Activated naive CD8-positive, alpha-beta T cell treated with anti-CD3 and anti-CD28 coated beads, Interleukin-2, amount 10 ng/mL, durations not matched to agents 7 days and 5 days (primary cell): ENCODE measurements around the gene OSBP2. TPM values are rescaled to one million over a fixed set of nuclear protein-coding genes. Genes with fewer than 3 reads are reported as not detected.

Source experiments
- ATAC-seq: fragments of 150-1000 bp; cut with Tn5 transposase; one replicate; pipeline ENCODE4 v1.10.0; 2021; ENCODE audit warnings: low read depth, moderate library complexity
- POLR2A ChIA-PET: fragments of 350-600 bp; sonication (Branson Sonifier 250); formaldehyde crosslinking; loops from one replicate; lab custom pipeline; 2021; ENCODE audit warnings: antibody characterized with exemption; lab: Charles Lee
- DNase-seq: peaks from one replicate; pipeline ENCODE4 v3.0.0; 2021
- H3K27ac Mint-ChIP-seq: one replicate; pipeline ENCODE4 v1.8.0; 2022; ENCODE audit warnings: mild to moderate bottlenecking, mixed read lengths
- H3K27me3 Mint-ChIP-seq: one replicate; pipeline ENCODE4 v1.8.0; 2022; ENCODE audit warnings: mild to moderate bottlenecking, moderate library complexity, mixed read lengths
- H3K36me3 Mint-ChIP-seq: one replicate; pipeline ENCODE4 v1.8.0; 2021; ENCODE audit warnings: mild to moderate bottlenecking, mixed read lengths
- H3K4me1 Mint-ChIP-seq: one replicate; pipeline ENCODE4 v1.8.0; 2021; ENCODE audit warnings: mixed read lengths
- H3K4me3 Mint-ChIP-seq: one replicate; pipeline ENCODE4 v1.8.0; 2022; ENCODE audit warnings: mild to moderate bottlenecking, moderate library complexity, mixed read lengths
- H3K9me3 Mint-ChIP-seq: one replicate; pipeline ENCODE4 v1.8.0; 2021; ENCODE audit warnings: mixed read lengths
- total RNA-seq, 2 experiments: library from RNA; stranded (reverse); gene quantifications; one replicate each; pipeline ENCODE4 v1.2.3, GENCODE V29; 2021

OSBP2 gene
- total RNA-seq, 2 experiments from 2014 or later: 0.45 to 0.61 TPM

- POLR2A ChIA-PET: no interaction called here
- DNase-seq (no peak), ATAC-seq (no peak)
- Mint-ChIP-seq H3K4me3 (no peak overlapping the region), H3K27ac (no peak overlapping the region), H3K4me1 (no peaks in the 10 kb centered on the region), H3K36me3 (no peaks in the 10 kb centered on the region), H3K9me3 (no peaks in the 10 kb centered on the region), H3K27me3 (no peaks in the 10 kb centered on the region)
These were observed 100.4 kb downstream of the OSBP2 start for GRCh38 chr22:30795118-30795517.

GRCh38 chr22:30801695-30802094, 107.0 kb downstream of the OSBP2 start:
- H3K4me3 Mint-ChIP-seq: no peak overlapping the region
- ATAC-seq (no peak), DNase-seq (no peak)
- H3K27me3 Mint-ChIP-seq: peaks cover 33% of the 10 kb centered on the region
- no peaks in the 10 kb centered on the region for H3K9me3 Mint-ChIP-seq
- peaks cover 7% of the 10 kb centered on the region for H3K4me1 Mint-ChIP-seq
- POLR2A ChIA-PET: no interaction called here
- no peak overlapping the region for H3K27ac Mint-ChIP-seq
- H3K36me3 Mint-ChIP-seq: no peaks in the 10 kb centered on the region

DNA sequence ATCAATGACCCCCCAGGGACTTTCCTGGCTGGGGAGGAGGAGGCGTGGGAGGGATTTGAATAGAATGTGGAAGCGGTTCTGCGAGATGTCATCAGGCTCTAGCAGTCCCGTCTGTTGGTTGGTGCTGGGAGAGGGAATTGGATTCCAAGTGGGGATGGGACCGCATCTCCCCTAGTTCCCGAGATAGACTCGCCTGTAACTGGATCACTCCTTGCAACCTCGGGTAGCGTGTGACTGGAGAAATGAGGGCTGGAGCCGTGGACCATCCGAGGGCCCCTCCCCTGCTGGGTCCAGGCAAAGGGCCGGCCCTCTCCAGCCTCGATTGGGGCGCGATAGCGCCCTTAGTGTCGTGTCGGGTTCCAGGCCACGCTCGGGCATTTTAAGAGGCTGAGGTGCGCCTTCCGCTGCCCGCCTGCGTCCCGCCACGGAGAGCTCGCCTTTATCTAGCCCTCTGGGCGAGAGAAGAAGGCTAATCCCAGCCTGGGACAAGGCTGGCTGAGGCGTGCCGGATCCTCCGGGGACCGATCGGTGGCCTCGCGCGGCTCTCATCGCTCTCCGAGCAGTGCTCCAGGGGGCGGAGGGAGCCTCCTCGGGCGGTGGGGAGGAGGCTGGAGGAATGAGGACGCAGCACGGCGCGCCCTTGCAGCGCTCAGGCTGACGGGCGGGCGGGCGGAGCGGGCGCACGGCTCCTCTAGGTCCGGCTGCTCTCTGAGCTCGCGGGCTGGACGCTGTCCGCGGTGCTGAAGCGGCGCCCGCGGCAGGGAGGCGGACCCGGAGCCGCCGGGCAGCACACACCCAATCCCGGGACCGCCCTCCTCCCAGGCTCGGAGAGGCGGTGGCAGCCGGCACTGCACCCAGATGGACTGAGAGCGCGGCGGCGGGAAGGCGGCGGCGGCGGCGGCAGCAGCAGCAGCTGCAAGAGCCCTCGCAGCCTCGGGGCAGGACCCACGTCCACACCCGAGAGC, 107.8 kb downstream of the OSBP2 start:
- H3K4me1 Mint-ChIP-seq: peaks cover 9% of the 10 kb centered on the region
- no peak overlapping the region for H3K4me3 Mint-ChIP-seq
- peaks cover 33% of the 10 kb centered on the region for H3K27me3 Mint-ChIP-seq
- DNase-seq (peak; percentile 89), ATAC-seq (peak; percentile 95)
- H3K27ac Mint-ChIP-seq: no peak overlapping the region
- H3K9me3 Mint-ChIP-seq: no peaks in the 10 kb centered on the region
- POLR2A ChIA-PET: no interaction called here
- no peaks in the 10 kb centered on the region for H3K36me3 Mint-ChIP-seq

DNA sequence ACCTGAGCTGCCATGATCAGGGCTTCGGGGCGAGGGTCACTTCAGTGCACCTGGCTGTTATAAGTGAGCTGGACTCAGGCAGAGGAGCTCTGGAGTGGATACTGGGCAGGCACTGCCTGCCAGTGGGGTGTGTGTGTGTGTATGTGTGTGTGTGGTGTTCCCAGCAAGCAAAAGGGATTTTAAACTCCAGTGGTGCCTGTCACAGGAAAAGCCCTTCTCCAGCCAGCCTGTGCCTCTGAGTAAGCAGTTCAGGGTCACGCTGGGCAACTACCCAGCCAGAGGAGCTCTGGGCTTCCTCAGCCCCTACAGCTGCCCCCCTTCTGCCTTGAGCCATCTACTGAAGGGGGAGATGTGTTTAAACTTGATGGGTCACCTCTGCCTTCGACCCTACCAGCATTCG, 109.0 kb downstream of the OSBP2 start:
- ATAC-seq: no peak
- POLR2A ChIA-PET: no interaction called here
- Mint-ChIP-seq H3K27me3 (peaks cover 33% of the 10 kb centered on the region), H3K4me1 (peaks cover 9% of the 10 kb centered on the region), H3K27ac (no peak overlapping the region), H3K4me3 (no peak overlapping the region), H3K9me3 (no peaks in the 10 kb centered on the region), H3K36me3 (no peaks in the 10 kb centered on the region)
- no peak for DNase-seq

GRCh38 chr22:30804626-30805025, 110.0 kb downstream of the OSBP2 start:
- ATAC-seq (no peak), DNase-seq (no peak)
- POLR2A ChIA-PET: no interaction called here
- H3K36me3 Mint-ChIP-seq: no peaks in the 10 kb centered on the region
- H3K27ac Mint-ChIP-seq: no peak overlapping the region
- peaks cover 33% of the 10 kb centered on the region for H3K27me3 Mint-ChIP-seq
- H3K4me1 Mint-ChIP-seq: peaks cover 10% of the 10 kb centered on the region
- H3K4me3 Mint-ChIP-seq: no peak overlapping the region
- H3K9me3 Mint-ChIP-seq: no peaks in the 10 kb centered on the region

GRCh38 chr22:30806391-30806861, 111.8 kb downstream of the OSBP2 start:
- POLR2A ChIA-PET: no interaction called here
- no peaks in the 10 kb centered on the region for H3K9me3 Mint-ChIP-seq
- peaks cover 24% of the 10 kb centered on the region for H3K27me3 Mint-ChIP-seq
- H3K36me3 Mint-ChIP-seq: no peaks in the 10 kb centered on the region
- ATAC-seq: no peak
- H3K4me3 Mint-ChIP-seq: no peak overlapping the region
- DNase-seq: no peak
- peaks cover 12% of the 10 kb centered on the region for H3K4me1 Mint-ChIP-seq
- H3K27ac Mint-ChIP-seq: no peak overlapping the region

GRCh38 chr22:30809086-30809485, 114.4 kb downstream of the OSBP2 start:
- POLR2A ChIA-PET: no interaction called here
- Mint-ChIP-seq H3K4me1 (peaks cover 12% of the 10 kb centered on the region), H3K27ac (no peak overlapping the region)

DNA sequence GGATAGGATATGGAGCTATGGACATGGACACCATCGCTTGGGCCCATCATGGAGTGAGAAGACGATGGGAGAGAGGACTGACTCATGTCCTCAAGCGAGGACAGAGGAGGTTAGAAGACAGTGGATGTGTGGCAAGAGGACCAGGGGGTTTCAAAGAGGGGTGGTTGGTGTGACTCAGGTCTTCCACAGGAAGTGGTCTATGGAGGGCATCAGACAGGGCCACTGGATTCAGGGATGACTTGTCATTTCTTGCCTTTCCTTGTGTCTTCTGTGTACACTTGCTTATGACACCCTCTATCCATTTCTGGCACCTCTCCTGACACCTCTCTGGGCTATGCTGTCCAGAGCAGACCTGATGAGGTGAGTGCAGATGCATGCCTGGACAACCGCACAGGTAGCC, 115.4 kb downstream of the OSBP2 start:
- H3K4me1 Mint-ChIP-seq: peaks cover 12% of the 10 kb centered on the region
- no peak overlapping the region for H3K4me3 Mint-ChIP-seq
- no peaks in the 10 kb centered on the region for H3K27me3 Mint-ChIP-seq
- DNase-seq (no peak), ATAC-seq (no peak)
- H3K9me3 Mint-ChIP-seq: no peaks in the 10 kb centered on the region
- no peak overlapping the region for H3K27ac Mint-ChIP-seq
- POLR2A ChIA-PET: no interaction called here
- H3K36me3 Mint-ChIP-seq: no peaks in the 10 kb centered on the region

More at GRCh38 chr22:30809086-30809485, 114.4 kb downstream of the OSBP2 start:
- no peaks in the 10 kb centered on the region for H3K36me3 Mint-ChIP-seq
- no peak for ATAC-seq
- H3K4me3 Mint-ChIP-seq: no peak overlapping the region
- peaks cover 8% of the 10 kb centered on the region for H3K27me3 Mint-ChIP-seq
- H3K9me3 Mint-ChIP-seq: no peaks in the 10 kb centered on the region
- DNase-seq: no peak

GRCh38 chr22:30813936-30814335, 119.3 kb downstream of the OSBP2 start:
- Mint-ChIP-seq H3K4me3 (no peak overlapping the region), H3K4me1 (peaks cover 4% of the 10 kb centered on the region)

GRCh38 chr22:30816413-30816812, 121.7 kb downstream of the OSBP2 start:
- POLR2A ChIA-PET: no interaction called here
- Mint-ChIP-seq H3K9me3 (no peaks in the 10 kb centered on the region), H3K4me1 (peaks cover 2% of the 10 kb centered on the region), H3K4me3 (no peak overlapping the region), H3K27ac (no peak overlapping the region), H3K27me3 (peaks cover 17% of the 10 kb centered on the region), H3K36me3 (no peaks in the 10 kb centered on the region)
- ATAC-seq (no peak), DNase-seq (no peak)

More at GRCh38 chr22:30813936-30814335, 119.3 kb downstream of the OSBP2 start:
- DNase-seq: no peak
- no peak for ATAC-seq
- POLR2A ChIA-PET: no interaction called here
- Mint-ChIP-seq H3K27ac (no peak overlapping the region), H3K36me3 (no peaks in the 10 kb centered on the region), H3K9me3 (no peaks in the 10 kb centered on the region), H3K27me3 (peaks cover 5% of the 10 kb centered on the region)

DNA sequence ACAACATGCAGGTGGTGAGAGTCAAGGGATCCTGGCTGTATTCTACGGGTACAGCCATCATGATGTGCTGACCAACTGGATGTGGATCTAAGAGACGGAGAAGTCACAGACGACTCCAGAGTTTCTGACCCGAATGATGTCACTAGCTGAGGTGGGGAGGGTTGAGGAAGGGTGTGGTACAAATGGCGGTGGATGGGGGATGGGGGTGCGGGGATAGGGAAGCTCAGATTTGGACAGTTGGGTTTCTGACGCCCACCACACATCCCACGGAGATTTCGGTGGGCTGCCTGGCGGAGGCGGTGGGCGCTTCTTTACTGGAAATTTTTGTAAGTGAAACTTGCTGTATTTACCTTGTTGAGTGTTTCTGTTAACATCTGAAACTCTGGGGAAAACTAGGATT, 126.7 kb downstream of the OSBP2 start:
- no peak overlapping the region for H3K27ac Mint-ChIP-seq
- ATAC-seq (no peak), DNase-seq (no peak)
- no peak overlapping the region for H3K4me3 Mint-ChIP-seq
- peaks cover 45% of the 10 kb centered on the region for H3K27me3 Mint-ChIP-seq
- peaks cover 2% of the 10 kb centered on the region for H3K4me1 Mint-ChIP-seq
- POLR2A ChIA-PET: no interaction called here
- no peaks in the 10 kb centered on the region for H3K9me3 Mint-ChIP-seq
- H3K36me3 Mint-ChIP-seq: no peaks in the 10 kb centered on the region

DNA sequence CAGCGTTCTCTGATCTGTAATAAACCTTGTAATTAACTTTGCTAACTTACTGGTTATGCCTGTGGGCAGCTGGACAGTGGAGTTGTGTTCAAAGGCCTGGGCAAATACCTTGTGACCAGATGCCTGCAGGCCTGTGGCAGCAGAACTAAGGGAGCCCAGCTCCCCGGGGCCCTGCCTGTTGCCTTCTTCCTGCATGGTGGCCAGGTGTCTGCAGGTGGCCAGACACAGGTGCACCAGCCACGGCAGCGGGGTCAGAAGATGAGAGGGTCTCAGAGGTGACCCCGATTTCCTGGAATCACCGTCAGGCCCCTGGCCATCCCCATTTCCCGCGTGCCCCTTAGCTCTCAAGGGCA, 127.2 kb downstream of the OSBP2 start:
- DNase-seq (no peak), ATAC-seq (no peak)
- Mint-ChIP-seq H3K4me1 (peaks cover 2% of the 10 kb centered on the region), H3K4me3 (no peak overlapping the region), H3K9me3 (no peaks in the 10 kb centered on the region), H3K27me3 (peaks cover 45% of the 10 kb centered on the region), H3K27ac (no peak overlapping the region), H3K36me3 (no peaks in the 10 kb centered on the region)
- POLR2A ChIA-PET: no interaction called here

GRCh38 chr22:30822216-30823014, 127.7 kb downstream of the OSBP2 start:
- POLR2A ChIA-PET: no interaction called here
- no peaks in the 10 kb centered on the region for H3K36me3 Mint-ChIP-seq
- ATAC-seq (peak; percentile 66), DNase-seq (peak; percentile 42)
- no peak overlapping the region for H3K27ac Mint-ChIP-seq
- H3K4me3 Mint-ChIP-seq: peak overlapping the region; percentile 39
- H3K4me1 Mint-ChIP-seq: peaks cover 2% of the 10 kb centered on the region
- no peaks in the 10 kb centered on the region for H3K9me3 Mint-ChIP-seq
- H3K27me3 Mint-ChIP-seq: peaks cover 45% of the 10 kb centered on the region
